Stimulated activated CD4-positive, alpha-beta T cell treated with anti-CD3 and anti-CD28 coated beads, Interleukin-1b, Interleukin-23, amount 100 ng/mL, for 1 hour (primary cell): ENCODE measurements around the gene SYNCRIP.
A peak's percentile ranks its signal among the peaks of the same experiment; 100 is the strongest.
"Not testable (repeated sequence)": the region's sequence is repeated elsewhere in the genome, so short reads cannot be mapped to it uniquely, and the experiment has no call there.

Source experiments
- DNase-seq, 2 donors: peaks; one replicate each; pipeline ENCODE4 v3.0.0-alpha.2; 2020; ENCODE audit warnings: low read depth in 2 of 2

Gene SYNCRIP

DNA sequence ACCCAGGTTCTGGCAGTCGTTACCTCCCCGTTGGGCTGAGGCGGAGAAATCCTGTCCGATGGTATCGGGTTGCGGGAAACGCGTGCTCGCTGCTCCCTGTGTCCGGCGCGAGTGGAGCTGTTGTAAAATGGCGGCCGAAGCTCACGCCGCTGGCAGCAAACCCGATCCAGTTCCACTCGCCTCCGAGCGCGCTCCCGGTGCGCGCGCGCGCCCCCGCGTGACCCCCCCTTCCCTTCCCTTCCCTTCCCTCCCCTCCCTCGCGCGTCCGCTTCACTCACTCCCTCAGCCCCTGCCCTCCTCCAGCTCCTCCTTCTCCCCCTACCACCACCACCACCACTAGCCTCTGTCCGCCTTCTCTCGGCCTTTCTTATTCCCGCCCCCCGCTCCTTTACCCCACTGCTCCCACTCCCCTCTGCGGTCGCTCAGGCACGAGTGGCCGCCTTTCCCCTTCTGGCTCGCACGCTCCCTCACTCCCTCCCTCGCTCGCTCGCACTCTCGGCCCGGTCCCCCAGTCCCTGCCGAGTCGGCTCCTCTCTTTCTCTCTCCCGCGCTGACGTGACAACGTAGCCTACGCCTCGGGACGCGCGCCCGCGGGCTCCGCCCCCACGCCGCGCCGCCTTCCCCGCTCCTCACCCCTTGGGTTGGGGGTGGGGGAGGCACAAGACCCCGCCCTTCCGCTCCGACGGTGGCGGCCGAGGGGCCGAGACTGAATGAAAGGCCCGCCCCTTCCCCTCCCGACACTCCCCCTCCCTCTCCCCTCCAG lies at the start of gene SYNCRIP:
TSS of gene SYNCRIP (minus strand) at position 113 of the 763 bp plus-strand sequence. CDS start 1,447 bp downstream, outside the sequence.
- peak; percentile 96 to 97 for DNase-seq

DNA sequence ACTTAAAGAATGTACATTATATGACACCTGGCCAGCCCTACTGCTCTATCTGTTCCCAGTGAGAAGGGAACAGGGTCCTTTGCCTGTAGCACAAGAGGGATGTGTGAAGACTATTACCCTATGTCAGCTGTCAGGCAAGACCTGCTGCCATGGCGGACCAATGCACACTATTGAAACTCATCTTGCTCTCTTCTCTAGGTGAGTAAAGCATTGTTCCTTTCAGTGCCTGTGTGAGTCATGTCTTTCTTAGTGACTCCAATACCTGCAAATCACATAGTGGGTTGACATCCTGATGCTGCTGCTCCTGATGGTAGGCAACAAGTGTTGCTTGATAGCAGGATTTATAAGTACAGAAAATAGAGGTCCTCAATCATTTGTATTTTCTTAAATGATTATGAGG lies 48.8 kb upstream of the SYNCRIP start:
- DNase-seq, result no peak

DNA sequence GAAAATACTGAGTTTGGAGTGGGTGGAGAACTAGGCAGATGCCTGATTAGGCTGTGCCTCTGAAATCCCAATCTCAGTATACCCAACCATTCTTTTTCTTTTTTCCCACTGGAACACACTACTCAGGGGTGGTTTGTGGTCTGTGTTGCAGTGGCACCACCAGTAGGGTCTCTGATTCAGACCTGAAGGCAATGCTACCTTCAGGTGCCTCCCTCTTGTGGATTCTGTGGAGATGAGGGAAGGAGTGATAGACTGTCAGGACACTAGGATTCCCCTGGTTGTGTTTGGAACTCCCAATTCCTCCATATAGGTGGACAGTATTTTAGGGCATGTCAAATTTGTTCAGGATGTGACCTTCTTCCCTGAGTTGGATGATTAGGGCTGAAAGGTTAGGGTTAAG lies 47.4 kb upstream of the SYNCRIP start:
- DNase-seq, result no peak

DNA sequence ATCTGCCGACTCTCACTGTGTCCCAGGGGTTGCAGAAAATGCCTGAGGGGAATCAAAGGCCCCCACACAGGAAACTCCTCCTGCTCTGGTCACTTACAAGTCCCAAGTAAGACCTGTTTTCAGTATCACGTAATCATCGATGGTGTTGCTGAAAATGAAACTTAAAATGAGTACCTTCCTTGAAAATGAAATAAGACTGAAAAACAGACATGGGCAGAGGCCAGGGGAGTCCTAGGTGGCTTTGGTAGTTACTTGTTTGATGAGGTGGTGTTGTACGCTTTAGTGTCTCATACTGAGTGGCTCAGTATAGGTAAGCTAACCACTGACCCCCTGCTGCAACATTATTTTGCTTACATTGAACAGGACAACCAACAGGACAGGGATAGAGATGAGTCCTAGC lies 43.0 kb upstream of the SYNCRIP start:
- DNase-seq, result no peak

DNA sequence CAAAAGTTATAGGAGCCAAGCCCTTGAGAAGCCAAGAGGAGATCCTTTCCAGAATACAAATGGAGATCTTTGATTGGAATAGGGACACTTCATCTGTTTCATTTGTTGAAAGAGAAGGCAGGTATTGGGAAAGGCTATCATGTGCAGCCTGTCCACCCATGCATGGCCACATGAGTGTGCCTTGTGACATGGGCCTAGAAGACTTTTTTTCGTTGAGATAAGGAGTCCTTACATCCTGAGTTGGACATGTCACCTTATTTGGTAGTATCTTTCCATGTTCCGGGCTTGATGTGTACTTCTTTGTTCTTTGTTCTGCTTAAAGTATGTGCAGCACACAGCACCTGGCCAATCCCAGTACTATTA lies 42.1 kb upstream of the SYNCRIP start:
- no peak for DNase-seq

DNA sequence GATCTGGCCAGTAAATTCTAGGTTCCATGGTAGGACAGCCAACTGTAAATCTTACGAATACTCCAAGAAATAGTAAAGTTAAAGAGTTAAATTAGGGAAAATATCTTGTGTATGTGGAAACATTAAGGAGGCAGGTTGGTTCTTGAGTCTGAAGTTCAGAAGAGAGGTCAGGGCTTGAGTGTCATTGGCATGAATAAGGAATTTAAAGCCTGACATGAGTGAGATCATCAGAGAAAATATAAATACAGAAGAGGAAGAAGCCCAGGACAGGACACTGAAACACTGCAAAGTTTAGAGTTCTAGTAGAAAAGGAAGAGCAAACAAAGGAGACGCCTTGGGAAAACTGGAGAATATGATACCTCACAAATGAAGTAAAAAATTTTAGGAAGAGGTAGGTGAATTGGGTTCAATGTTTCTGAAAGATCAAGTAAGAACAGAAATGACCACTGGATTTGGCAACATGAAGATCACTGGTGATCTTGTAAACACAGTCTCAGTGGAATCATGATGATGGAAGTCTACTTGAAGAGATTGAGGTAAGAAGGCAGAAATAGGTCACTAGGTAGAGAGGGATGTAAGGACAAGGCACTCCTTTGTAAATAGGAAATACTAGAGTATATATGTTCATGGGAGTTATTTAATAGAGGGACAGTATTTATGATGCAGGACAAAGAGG lies 41.6 kb upstream of the SYNCRIP start:
- no peak for DNase-seq

DNA sequence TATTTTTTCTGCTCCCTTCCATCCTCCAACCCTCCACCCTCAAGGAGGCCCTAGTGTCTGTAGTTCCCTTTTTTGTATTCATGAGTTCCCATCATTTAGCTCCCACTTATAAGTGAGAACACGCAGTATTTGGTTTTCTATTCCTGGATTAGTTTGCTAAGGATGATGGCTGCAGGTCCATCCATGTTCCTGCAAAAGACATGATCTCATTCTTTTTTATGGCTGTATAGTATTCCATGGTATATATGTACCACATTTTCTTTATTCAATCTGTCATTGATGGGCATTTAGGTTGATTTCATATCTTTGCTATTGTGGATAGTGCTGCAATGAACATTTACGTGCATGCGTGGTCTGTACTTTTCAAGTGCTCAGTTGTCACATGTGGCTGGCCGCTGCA lies 39.2 kb upstream of the SYNCRIP start:
- not testable (repeated sequence) for DNase-seq

DNA sequence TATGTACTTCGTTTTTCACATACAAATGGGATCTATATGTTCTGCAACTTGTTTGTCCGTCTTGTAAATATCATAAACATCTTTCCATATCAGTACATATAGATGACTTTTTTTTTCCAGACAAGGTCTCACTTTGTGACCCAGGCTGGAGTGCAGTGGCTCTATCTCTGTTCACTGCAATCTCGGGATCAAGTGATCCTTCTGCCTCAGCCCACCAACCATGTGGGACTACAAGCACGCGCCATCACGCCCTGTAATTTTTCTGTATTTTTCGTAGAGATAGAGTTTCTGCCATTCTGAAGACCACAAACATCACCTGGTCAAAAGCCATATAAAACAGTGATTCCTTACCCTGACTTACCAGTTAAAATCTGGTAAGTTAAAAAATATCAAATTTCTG lies 37.7 kb upstream of the SYNCRIP start:
- no peak for DNase-seq

DNA sequence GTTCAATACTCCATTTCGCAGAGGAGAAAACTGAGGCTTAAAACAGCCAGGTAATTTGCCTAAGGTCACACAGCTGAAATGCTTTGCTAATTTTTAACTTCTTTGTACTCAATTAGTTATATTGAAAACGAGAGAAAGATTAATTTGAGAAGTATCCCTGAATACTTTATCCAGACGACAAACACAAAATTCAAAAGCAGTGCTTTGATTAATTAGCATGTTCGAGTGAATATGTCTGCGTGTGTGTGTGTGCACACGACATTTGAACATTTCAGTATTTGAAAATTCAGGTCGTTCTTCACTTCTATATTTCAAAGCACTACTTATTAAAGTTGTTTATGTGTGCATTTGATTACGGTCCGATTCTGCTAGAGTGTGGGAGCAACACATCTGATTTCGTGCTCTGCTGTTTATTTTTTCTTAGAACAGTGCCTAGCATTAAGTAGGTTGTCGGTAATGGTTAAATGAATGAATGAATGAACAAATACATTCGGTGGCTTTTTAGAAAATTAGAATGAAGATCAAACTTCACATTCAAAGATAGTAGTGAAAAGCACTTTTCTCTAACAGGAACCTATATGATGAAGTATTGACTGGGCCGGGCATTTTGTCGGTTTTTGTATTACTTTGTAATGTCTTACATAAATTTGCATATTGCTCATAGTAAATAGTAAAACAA lies 36.9 kb upstream of the SYNCRIP start:
- DNase-seq, result no peak

DNA sequence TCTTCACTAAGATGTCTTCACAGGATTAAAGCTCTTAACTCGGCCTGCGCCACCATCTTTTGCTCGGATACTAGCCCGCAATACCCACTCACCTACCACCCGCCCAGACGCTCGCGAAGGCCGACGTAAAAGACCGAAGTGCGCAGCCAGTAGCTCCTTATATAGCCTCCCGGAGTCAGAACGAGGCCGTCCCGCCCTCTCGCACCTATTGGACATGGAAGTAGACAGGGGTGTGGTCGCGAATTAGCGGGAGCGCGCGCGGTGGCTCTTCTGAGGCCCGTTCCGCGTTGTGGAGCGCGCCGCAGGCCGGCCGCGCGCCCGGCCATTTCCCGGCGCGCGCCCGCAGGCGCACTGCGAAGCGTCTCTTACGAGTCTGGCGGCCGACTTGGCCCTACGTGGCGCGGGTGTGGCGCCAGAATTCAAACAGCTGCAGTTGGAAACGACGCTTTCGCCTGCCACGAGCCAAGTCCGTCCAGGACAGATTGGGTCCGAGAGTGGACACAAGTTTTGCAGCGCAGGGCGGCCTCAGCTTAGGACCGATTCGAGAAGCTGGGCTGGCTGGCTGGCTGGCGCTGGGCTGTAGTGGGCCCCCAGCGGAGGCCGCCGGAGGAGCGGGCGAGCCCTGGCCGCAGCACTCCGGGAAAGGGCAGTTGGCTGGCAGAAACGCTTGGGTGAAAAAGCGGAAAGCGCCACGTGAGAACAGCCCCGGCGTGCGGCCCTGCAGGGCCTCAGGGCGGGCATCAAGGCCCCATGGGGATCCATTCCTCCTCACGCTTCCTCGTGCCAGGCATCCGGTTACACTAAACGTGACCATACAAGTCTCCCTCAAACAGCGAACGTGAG lies 36.1 kb upstream of the SYNCRIP start:
- DNase-seq, result peak; percentile 92 to 95

DNA sequence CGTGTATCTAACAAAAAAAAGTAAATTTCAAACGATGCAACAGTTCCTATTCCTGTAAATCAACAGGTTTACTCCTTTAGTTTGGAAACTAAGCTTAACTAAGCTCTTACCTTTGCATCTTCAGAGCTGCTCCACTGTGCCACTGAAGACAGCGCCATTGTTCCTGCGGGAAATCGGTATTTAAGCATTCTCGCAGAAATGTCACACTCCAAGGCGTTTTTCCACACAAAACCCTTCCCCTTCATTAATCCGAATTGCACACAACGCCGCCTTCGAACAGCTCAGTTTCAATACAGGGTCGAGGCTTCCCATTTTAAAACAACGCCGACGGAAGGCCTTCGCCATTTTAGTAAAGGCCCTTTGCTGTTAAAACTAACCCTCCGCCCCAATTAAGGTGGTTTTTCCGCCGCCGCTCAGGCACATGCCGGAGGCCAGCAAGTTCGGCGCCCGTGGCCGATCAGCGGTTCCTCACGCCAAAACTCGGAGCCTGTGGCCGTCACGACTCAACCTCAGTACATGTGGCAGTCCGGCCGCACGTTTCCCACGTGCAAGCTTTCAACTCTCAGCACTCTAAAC lies 35.4 kb upstream of the SYNCRIP start:
- no peak for DNase-seq

DNA sequence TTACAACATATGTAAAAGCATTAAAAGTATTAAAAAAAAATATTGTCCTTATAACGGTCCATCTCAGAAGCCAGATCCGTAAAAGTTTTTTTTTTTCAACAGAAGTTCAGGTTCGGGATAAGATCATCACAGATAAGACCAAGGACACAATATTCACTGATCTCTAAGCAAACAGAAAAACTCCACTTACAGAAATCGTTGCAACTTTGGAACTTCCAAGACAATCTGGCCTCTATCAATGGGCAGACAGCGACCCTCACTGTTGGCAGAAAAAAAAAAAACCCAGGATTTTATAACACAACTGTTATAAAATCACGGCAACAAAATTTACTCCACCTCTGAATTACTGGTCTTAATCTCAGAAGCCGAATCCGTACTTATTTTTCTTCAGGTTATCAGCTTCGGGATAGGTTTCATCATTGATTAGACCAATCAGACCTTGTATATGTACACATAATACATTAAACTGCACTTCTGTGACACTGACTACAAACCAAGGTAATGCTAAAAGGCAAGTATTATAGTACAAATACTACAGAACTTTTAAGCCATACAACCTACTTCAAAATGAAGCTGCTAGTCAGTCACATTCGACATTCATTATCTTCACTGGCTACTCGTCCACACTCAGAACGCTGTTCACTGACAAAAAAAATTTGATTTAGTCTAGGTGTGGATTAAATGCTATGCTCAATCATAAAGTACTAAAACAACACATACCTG lies 34.7 kb upstream of the SYNCRIP start:
- no peak for DNase-seq

DNA sequence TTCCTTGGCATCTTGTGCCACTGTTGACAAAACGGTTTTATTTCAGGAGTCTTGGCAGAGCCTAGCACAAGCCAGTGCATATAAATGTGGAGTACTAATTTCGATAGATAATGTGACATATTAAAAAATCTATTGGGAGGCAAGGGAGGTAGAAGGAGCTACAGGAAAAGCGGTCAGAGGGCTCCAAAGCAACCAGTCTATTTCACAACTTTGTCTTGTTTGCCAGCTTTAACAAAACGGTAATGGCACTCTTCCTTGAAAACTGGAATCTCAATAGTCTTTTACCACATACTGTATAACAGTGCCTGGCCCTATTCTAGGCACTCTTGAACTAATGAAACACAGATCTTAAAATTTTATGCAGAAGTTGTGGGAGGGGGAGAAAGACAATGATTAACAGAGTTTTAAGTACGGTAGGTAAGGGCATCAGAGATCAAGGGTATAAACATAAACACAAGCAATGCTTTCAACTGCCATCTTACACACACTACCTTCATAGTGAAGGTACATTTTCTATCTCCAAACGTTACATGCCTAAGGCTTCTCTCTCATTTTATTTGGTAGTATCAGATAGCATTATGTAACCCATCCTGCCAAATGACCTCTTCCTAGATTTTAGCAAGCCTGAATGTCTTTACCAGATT lies 33.5 kb upstream of the SYNCRIP start:
- no peak for DNase-seq

DNA sequence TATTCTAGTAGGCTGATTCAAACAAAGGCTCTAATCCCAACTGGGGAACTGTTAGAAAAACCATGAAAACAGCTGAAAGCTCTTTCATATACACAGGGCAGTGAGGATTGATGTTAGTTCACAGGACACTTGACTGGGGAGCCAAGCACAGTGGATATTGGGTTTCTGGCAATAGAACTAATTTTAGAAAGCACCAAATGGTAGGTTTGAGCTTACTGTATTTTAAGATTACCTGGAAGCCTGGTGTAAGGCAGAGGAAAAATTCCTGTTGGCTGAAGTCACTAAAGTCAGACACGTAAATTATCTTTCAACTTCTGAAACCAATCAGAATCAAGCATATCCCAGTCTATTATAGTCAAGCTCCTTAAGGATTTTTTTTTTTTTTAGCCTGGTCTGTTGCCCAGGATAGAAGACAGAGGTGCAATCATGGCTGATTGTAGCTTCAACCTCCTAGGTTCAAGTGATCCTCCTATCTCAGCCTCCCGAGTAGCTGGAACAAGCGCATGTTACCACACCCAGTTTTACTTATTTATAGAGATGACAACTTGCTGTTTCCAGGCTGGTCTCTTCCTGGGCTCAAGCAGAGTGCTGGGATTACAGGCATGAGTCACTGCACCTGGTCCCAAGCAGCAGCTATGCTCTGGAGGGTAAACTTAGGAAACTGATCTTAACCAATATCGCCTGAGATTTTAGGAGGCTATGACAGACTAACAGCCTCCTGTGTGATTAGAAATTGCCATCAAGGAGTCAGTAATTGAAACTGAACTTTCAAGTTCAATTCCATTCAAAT lies 32.5 kb upstream of the SYNCRIP start:
- DNase-seq, result no peak

DNA sequence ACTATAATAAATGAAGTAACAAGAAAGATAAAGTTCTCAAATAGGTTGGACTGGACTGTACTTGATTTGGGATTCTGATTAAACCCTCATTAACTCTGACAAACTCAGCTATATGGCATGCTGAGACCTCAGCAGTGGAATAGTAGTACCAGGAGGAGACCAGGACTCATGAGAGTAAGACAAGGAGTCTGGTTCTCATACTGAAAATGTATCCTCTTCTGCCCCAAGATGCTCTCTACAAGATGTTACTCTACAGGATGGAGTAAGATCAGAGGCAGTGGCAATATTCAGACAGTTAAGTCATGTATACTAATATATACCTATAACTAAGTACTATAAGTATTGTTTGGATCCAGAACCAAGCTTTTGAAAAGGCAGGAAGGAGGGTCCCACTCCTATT lies 31.9 kb upstream of the SYNCRIP start:
- no peak for DNase-seq

DNA sequence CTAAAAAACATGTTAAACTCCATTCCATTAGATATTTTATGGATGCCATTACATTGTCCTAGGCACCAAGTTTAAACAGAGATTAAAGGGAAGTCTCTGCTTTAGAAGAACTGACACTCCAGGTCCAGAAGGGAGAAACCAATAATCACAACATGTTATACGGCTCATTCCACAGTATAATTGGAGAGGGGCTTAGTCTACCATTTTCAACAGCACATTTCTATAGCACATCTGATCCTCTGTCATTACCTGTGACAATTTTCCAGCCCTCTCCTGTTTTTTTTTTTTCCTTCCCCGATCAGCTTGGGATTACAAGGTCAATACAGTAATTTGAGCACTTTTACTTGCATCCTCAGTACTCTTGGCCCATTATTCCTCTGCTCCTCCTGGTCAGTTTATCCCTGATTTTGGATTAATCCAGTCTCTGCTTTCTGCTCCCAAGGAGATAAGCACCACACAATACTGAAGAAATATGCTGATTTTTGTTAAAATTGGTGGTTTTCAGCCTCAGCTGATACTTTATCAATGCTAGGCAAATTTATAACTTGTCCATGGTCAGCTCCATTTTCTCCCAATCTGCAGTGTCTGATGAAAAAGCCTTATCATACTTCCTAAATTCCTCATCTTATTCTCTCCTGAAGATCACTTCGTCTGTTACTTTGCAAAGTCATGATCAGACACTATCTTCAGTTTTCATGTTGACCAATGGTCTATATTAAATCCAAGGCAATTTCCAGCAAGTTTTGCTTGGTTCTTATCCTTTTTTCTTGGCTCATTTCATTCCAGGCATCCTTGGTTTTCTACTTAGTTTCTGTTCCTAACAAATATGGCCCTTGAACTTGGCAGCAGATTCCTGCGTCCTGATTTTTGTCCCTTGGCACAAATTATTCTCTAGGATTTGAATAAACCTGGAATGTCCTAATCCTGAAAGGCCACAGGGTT lies 30.8 kb upstream of the SYNCRIP start:
- DNase-seq, result no peak

DNA sequence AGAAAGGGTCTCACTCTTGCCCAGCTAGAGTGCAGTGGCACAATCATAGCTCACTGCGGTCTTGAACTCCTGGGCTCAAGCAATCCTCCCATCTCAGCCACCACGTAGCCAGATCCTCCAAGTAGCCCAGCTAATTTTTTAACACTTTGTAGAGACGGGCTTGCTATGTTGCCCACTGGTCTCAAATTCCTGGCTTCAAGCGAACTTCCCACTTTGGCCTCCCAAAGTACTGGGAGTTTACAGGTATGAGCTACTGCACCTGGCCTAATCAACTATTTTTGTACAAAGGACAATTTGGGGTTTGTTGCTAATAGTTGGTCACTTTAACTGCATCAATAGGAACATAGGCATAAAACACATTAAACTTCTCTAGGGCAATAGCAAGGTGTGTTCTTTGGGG lies 29.9 kb upstream of the SYNCRIP start:
- DNase-seq, result no peak

DNA sequence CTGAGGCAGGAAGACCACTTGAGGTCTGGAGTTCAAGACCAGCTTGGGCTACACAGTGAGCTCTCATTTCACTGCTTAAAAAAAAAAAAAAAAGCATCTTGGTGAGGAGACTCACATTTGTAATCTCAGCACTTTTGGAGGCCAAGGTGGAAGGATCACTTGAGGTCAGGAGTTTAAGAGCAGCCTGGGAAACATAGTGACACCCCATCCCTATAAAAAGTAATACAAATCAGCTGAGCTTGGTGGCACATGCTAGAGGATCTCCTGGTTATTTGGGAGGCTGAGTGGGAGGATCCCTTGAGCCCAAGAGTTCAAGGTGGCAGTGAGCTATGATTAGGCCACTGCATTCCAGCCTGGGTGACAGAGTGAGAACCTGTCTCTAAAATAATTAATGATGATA lies 29.4 kb upstream of the SYNCRIP start:
- DNase-seq, result no peak

DNA sequence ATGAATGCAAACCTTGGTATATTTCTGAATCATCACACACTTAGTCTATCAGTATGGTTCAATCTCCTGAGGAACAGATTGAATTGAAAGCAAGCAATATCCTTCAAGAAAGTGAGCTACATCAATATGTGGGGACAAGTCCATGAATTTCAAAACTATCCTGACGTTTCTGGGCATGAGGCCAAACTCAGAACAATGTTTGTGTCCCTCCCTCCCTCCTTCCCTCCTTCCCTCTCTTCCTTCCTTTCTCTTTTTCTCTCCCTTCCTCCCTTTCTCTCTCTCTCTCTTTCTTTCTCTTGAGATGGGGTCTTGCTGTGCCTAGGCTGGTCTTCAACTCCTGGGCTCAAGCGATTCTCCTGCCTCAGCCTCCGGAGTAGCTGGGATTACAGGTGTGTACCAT lies 27.9 kb upstream of the SYNCRIP start:
- no peak for DNase-seq
